HEK293 (cell line): ENCODE data around the gene ERMP1.

Experiments
- CTCF ChIA-PET: fragments of 350-600 bp; formaldehyde crosslinking; extraction: SDS; loops from one replicate; lab custom pipeline; 2021; ENCODE audit warnings: antibody characterized with exemption; lab: Yijun Ruan, JAX
- POLR2A ChIA-PET: fragments of 300-600 bp; formaldehyde crosslinking; extraction: SDS; loops from one replicate; lab custom pipeline; 2020; ENCODE audit warnings: antibody characterized with exemption, inconsistent platforms; lab: Yijun Ruan, JAX
- H3K27ac ChIP-seq: fragments of 200-500 bp; sonication (Bioruptor generic); 2 replicates; pipeline ENCODE4 v1.5.1; 2014; ENCODE audit warnings: low read depth, low read length, control low read depth, inconsistent platforms; ENCODE audit errors: extremely low read depth
- H3K36me3 ChIP-seq, 2 experiments: fragments of 200-500 bp in 1 of 2; sonication (Bioruptor generic) in 1 of 2; 1 replicate in 1 of 2; 2 replicates in 1 of 2; pipeline ENCODE4 v1.5.1; 2014 to 2017; ENCODE audit warnings: inconsistent platforms in 2 of 2, low read length in 2 of 2; ENCODE audit not compliant: control insufficient read depth in 2 of 2, insufficient read depth in 1 of 2
- H3K4me1 ChIP-seq: fragments of 200-500 bp; sonication (Bioruptor generic); 2 replicates; pipeline ENCODE4 v1.5.1; 2014; ENCODE audit warnings: mild to moderate bottlenecking, low read length, inconsistent platforms; ENCODE audit not compliant: control insufficient read depth, insufficient read depth
- H3K4me3 ChIP-seq: 2 replicates; pipeline ENCODE4 v1.5.1; 2011; ENCODE audit warnings: low read depth, mild to moderate bottlenecking, control low read depth, low read length, moderate library complexity
- H3K9me3 ChIP-seq: fragments of 200-500 bp; sonication (Bioruptor generic); 2 replicates; pipeline ENCODE4 v1.5.1; 2014; ENCODE audit warnings: low read depth, low read length, inconsistent platforms; ENCODE audit not compliant: control insufficient read depth, insufficient read depth
- BCL11A ChIP-seq: fragments of 450-650 bp; formaldehyde crosslinking; IDR thresholded peaks from 2 replicates; pipeline ENCODE4 v1.5.1; 2016; ENCODE audit warnings: low read depth, missing biosample characterization, missing genetic modification characterization
- HOXA7 ChIP-seq: sonication (generic); formaldehyde crosslinking; IDR thresholded peaks from 2 replicates; pipeline ENCODE4 v1.8.1; 2022; ENCODE audit warnings: missing genetic modification reagents, borderline replicate concordance
- KLF17 ChIP-seq: fragments of 450-650 bp; formaldehyde crosslinking; IDR thresholded peaks from 2 replicates; pipeline ENCODE4 v1.5.1; 2016; ENCODE audit warnings: missing biosample characterization, missing genetic modification characterization
- MYNN ChIP-seq: fragments of 450-650 bp; formaldehyde crosslinking; IDR thresholded peaks from 2 replicates; pipeline ENCODE4 v1.5.1; 2016; ENCODE audit warnings: missing biosample characterization, missing genetic modification characterization, borderline replicate concordance
- ZBTB17 ChIP-seq: fragments of 450-650 bp; formaldehyde crosslinking; IDR thresholded peaks from 2 replicates; pipeline ENCODE4 v1.5.1; 2016; ENCODE audit warnings: missing biosample characterization, missing genetic modification characterization
- ZBTB20 ChIP-seq: fragments of 450-650 bp; formaldehyde crosslinking; IDR thresholded peaks from 2 replicates; pipeline ENCODE4 v1.5.1; 2016; ENCODE audit warnings: missing biosample characterization, missing genetic modification characterization
- ZBTB49 ChIP-seq: fragments of 450-650 bp; formaldehyde crosslinking; IDR thresholded peaks from 2 replicates; pipeline ENCODE4 v1.5.1; 2016; ENCODE audit warnings: missing biosample characterization, missing genetic modification characterization, low read depth
- ZNF133 ChIP-seq: fragments of 450-650 bp; formaldehyde crosslinking; IDR thresholded peaks from 2 replicates; pipeline ENCODE4 v1.5.1; 2016; ENCODE audit warnings: missing biosample characterization, missing genetic modification characterization
- ZNF18 ChIP-seq: fragments of 450-650 bp; formaldehyde crosslinking; IDR thresholded peaks from 2 replicates; pipeline ENCODE4 v1.5.1; 2016; ENCODE audit warnings: missing biosample characterization, missing genetic modification characterization
- ZNF184 ChIP-seq: fragments of 450-650 bp; IDR thresholded peaks from 2 replicates; pipeline ENCODE4 v1.5.1; 2018; ENCODE audit warnings: missing biosample characterization, mild to moderate bottlenecking, missing genetic modification characterization
- ZNF366 ChIP-seq: fragments of 450-650 bp; formaldehyde crosslinking; conservative IDR thresholded peaks from 2 replicates; pipeline ENCODE4 v1.5.1; 2016; ENCODE audit warnings: missing biosample characterization, missing genetic modification characterization
- ZNF398 ChIP-seq: fragments of 450-650 bp; formaldehyde crosslinking; IDR thresholded peaks from 2 replicates; pipeline ENCODE4 v1.5.1; 2017; ENCODE audit warnings: missing biosample characterization, missing genetic modification characterization
- ZNF501 ChIP-seq: fragments of 450-650 bp; formaldehyde crosslinking; IDR thresholded peaks from 2 replicates; pipeline ENCODE4 v1.5.1; 2016; ENCODE audit warnings: missing biosample characterization, missing genetic modification characterization
- ZNF514 ChIP-seq: fragments of 450-650 bp; formaldehyde crosslinking; IDR thresholded peaks from 2 replicates; pipeline ENCODE4 v1.5.1; 2016; ENCODE audit warnings: missing biosample characterization, missing genetic modification characterization
- ZNF521 ChIP-seq: fragments of 450-650 bp; formaldehyde crosslinking; IDR thresholded peaks from 2 replicates; pipeline ENCODE4 v1.5.1; 2017; ENCODE audit warnings: missing biosample characterization, mild to moderate bottlenecking, missing genetic modification characterization
- ZNF549 ChIP-seq: fragments of 450-650 bp; IDR thresholded peaks from 2 replicates; pipeline ENCODE4 v1.5.1; 2018; ENCODE audit warnings: missing biosample characterization, missing genetic modification characterization, mild to moderate bottlenecking, inconsistent platforms, moderate library complexity
- ZNF555 ChIP-seq: fragments of 450-650 bp; formaldehyde crosslinking; conservative IDR thresholded peaks from 2 replicates; pipeline ENCODE4 v1.5.1; 2017; ENCODE audit warnings: missing biosample characterization, mild to moderate bottlenecking, missing genetic modification characterization, inconsistent platforms
- ZNF626 ChIP-seq: fragments of 450-650 bp; sonication (Bioruptor Pico); formaldehyde crosslinking; IDR thresholded peaks from 2 replicates; pipeline ENCODE4 v1.5.1; 2018; ENCODE audit warnings: missing biosample characterization, missing genetic modification characterization, inconsistent platforms
- ZNF670 ChIP-seq: fragments of 450-650 bp; formaldehyde crosslinking; IDR thresholded peaks from 2 replicates; pipeline ENCODE4 v1.5.1; 2016; ENCODE audit warnings: missing biosample characterization, missing genetic modification characterization, low read depth
- ZNF792 ChIP-seq: fragments of 450-650 bp; formaldehyde crosslinking; IDR thresholded peaks from 2 replicates; pipeline ENCODE4 v1.5.1; 2016; ENCODE audit warnings: missing biosample characterization, missing genetic modification characterization

Gene ERMP1

GRCh38 chr9:5773324-5773999 lies 59.5 kb downstream of the ERMP1 start:
- TF ChIP-seq ZNF133 (tag by site-specific recombination) (no peak), ZBTB17 (tag by site-specific recombination) (no peak), ZNF670 (tag by site-specific recombination) (no peak), ZNF521 (tag by site-specific recombination) (no peak), BCL11A (tag by site-specific recombination) (no peak), ZNF398 (tag by site-specific recombination) (no peak), MYNN (tag by site-specific recombination) (no peak), ZNF184 (tag by site-specific recombination) (no peak), ZNF18 (tag by site-specific recombination) (no peak), ZNF792 (tag by site-specific recombination) (no peak), ZNF626 (tag by site-specific recombination) (no peak), ZNF549 (tag by site-specific recombination) (no peak), ZNF555 (tag by site-specific recombination) (no peak), ZNF514 (tag by site-specific recombination) (no peak), ZNF501 (tag by site-specific recombination) (no peak), ZNF366 (no peak), KLF17 (tag by site-specific recombination) (no peak), ZBTB49 (tag by site-specific recombination) (no peak), HOXA7 (CRISPR knock-in tag) (no peak), ZBTB20 (tag by site-specific recombination) (no peak)
- ChIA-PET POLR2A (no interaction called here), CTCF (interaction anchor here (0.6 to 1.6 kb wide), 7 partner anchors 12 to 740 kb away, joined by 3 to 6 read pairs (median 4); no protein-coding TSS in a partner anchor)
- H3K36me3 ChIP-seq, result peaks cover 7 to 86% of the 10 kb centered on the region in 2 experiments; a peak in 2 of 3 replicates
- H3K9me3 ChIP-seq, result no peaks in the 10 kb centered on the region
- H3K4me3 ChIP-seq, result no peak overlapping the region
- no peak overlapping the region for H3K27ac ChIP-seq
- no peaks in the 10 kb centered on the region for H3K4me1 ChIP-seq
